ENCODE data around the gene PACC1. TPM values are rescaled to one million over a fixed set of nuclear protein-coding genes. Genes with fewer than 3 reads are reported as not detected.

Gene PACC1
- total RNA-seq, 4 donors from 2014 or later = 2.4 to 16.0 (median 8.8) TPM

DNA sequence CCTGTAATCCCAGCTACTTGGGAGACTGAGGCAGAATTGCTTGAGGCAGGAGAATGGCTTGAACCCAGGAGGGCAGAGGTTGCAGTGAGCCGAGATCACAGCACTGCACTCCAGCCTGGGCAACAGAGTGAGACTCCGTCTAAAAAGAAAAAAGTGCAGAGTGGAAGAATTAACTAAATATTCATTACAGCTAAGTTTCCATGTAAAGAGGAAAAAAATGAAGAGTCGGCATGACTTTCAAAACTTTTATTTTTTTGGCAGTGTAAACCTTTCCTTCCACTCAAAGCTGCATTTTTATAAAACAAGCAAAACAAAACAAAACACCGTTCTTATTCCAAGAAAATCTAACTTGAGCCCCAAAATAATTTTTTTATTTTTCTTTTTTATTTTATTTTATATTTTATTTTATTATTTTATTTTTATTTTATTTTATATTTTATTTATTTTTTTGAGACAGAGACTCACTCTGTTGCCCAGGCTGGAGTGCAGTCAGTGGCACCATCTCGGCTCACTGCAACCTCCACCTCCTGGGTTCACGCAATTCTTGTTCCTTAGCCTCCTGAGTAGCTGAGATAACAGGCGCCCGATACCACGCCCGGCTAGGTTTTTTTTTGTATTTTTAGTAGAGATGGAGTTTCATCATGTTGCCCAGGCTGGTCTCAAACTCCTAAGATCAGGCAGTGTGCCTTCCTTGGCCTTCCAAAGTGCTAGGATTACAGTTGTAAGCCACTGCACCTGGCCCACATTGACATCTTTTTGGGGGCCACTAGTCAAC lies 62.9 kb downstream of the PACC1 start:
- TF ChIP-seq, protein P1, sequence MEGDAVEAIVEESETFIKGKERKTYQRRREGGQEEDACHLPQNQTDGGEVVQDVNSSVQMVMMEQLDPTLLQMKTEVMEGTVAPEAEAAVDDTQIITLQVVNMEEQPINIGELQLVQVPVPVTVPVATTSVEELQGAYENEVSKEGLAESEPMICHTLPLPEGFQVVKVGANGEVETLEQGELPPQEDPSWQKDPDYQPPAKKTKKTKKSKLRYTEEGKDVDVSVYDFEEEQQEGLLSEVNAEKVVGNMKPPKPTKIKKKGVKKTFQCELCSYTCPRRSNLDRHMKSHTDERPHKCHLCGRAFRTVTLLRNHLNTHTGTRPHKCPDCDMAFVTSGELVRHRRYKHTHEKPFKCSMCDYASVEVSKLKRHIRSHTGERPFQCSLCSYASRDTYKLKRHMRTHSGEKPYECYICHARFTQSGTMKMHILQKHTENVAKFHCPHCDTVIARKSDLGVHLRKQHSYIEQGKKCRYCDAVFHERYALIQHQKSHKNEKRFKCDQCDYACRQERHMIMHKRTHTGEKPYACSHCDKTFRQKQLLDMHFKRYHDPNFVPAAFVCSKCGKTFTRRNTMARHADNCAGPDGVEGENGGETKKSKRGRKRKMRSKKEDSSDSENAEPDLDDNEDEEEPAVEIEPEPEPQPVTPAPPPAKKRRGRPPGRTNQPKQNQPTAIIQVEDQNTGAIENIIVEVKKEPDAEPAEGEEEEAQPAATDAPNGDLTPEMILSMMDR (IDR thresholded peaks at IDR 0.05; ENCODE audit: low read depth) = no peak

DNA sequence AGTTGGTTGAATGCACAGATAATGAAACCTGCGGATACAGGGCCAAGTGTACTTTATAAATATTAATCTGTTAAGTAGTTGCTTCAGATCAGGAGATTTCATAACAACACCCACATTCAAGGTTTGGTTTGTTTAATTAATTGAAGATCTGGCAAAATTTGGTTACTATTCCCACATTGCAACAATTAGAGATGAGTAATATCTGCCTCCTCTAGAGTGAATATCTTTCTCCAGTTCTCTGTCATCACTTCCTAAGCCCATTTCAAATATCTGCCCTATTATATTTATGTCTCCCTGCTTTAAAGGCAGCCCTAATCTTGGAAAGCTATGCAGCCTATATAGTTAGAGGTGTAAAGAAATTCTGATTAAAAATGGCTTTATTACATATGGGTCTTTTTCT lies 68.1 kb downstream of the PACC1 start:
- TF ChIP-seq, protein P1 (IDR thresholded peaks at IDR 0.05; ENCODE audit: low read depth) = no peak

DNA sequence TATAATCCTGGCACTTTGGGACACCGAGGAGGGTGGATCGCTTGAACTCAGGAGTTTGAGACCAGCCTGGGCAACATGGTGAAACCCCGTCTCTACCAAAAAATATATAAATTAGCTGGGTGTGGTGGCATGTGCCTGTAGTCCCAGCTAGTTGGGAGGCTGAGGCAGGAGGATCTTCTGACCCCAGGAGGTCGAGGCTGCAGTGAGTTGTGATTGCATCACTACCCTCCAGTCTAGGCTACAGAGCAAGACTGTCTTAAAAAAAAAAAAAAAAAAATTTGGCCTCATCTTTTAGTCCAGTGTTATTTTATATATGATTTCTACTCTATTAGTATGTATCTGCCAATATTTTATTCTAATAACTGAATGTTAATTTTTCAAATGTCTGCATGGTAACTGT lies 69.8 kb downstream of the PACC1 start:
- TF ChIP-seq, protein P1 (IDR thresholded peaks at IDR 0.05; ENCODE audit: low read depth) = no peak

DNA sequence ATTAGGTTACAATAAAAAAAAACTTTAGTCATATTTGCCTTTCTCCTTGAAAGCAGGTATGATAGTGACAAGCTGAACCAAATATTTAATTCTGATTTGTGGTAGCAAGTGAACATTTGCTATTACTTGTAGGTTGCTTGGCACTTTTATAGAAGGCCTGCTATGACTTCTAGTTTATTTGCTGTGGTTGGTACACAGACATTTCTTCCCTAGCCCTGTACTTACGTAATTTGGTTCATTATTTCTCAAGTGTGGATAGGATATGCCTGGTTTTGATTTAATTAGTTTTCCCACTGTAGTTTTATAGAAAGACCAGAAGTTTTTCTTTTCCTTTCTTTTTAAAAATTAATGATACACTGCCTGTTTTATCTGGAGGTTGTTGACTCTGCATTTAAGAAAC lies 73.6 kb downstream of the PACC1 start:
- TF ChIP-seq, protein P1 (IDR thresholded peaks at IDR 0.05; ENCODE audit: low read depth) = no peak

DNA sequence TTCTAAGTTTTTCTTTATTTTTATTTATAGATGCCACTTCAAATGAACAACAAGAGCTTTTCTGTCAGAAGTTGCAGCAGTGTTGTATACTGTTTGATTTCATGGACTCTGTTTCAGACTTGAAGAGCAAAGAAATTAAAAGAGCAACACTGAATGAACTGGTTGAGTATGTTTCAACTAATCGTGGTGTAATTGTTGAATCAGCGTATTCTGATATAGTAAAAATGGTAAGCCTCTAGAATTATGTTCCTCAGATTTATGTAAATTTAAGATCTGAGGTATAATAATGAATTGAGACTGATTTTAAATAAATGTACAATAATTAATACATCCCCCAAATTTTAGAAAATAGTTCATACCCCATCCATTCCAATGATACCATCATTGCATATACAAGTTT lies 85.6 kb downstream of the PACC1 start:
- TF ChIP-seq, protein P1 (IDR thresholded peaks at IDR 0.05; ENCODE audit: low read depth) = no peak

DNA sequence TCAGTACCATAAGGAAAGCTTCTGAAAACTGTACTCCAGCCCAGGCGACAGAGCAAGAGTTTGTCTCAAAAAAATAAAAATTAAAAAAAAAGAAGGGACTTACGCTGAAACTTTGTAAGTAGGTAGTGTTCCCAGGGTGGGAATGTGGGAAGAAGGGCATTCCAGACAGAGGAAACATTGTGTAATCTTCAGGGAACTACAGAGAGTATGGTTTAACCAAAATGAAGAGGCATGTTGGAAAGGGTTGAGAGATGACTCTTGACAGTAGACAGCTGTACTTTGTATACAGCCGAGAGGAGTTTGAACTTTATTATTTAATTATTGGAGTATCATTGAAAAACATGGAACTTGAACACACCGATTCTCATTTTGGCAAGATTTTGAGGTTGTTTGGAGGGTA lies 86.4 kb downstream of the PACC1 start:
- TF ChIP-seq, protein P1 (IDR thresholded peaks at IDR 0.05; ENCODE audit: low read depth) = no peak

DNA sequence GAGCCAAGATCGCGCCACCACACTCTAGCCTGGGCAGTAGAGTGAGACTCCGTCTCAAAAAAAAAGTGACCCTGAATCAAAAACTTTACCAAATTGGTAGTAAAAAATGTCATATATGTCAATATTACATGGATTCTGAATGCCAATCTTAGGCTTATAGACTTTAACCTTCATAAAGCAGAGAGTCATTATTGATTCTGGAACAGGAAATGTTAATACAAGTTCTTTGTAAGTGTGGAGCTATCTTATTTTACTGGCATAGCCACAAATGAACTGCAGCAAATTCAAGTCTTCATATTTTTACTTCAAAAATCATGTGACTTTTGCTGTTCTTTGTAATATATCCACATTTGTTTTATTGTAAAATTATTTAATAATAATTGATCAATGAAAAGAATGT lies 88.1 kb downstream of the PACC1 start:
- TF ChIP-seq, protein P1 (IDR thresholded peaks at IDR 0.05; ENCODE audit: low read depth) = no peak

Data from subcutaneous adipose tissue (tissue), 4 donors.